ENCODE measurements around the gene KIRREL3. TPM values are rescaled to one million over a fixed set of nuclear protein-coding genes. Genes with fewer than 3 reads are reported as not detected.

The KIRREL3 gene
- total RNA-seq, 2 experiments from 2014 or later: not detected

GRCh38 chr11:126438272-126438671 is 562.3 kb downstream of the KIRREL3 start:
- ATAC-seq (ENCODE audit: poor library complexity) (no peak), DNase-seq (no peak)
- Histone ChIP-seq H3K4me1 (ENCODE audit: insufficient read depth, low read length) (peaks cover 6% of the 10 kb centered on the region), H3K9me3 (ENCODE audit: control insufficient read depth in 1 of 2, insufficient read depth in 1 of 2, low read length in 2 of 2) (no peaks in the 10 kb centered on the region), H3K27ac (ENCODE audit: low read depth in 1 of 2, low read length in 2 of 2) (no peak overlapping the region), H3K36me3 (ENCODE audit: insufficient read depth, low read length) (no peaks in the 10 kb centered on the region), H3K27me3 (ENCODE audit: control insufficient read depth in 1 of 2, insufficient read depth in 2 of 2, low read length in 2 of 2) (peaks cover 0 to 7% of the 10 kb centered on the region in 2 experiments), H3K4me3 (ENCODE audit: low read length) (no peak overlapping the region)
- no peak for TF ChIP-seq CTCF (IDR thresholded peaks at IDR 0.05)
- ChIA-PET CTCF (no interaction called here), POLR2A (no interaction called here)
- intact Hi-C loops (cut with DNase I, micrococcal nuclease): loop anchor here in 1 of 2 experiments (10.0 kb wide), 1 partner anchor 437 kb away; no protein-coding TSS in a partner anchor
- Mint-ChIP-seq H3K9me3 (no peaks in the 10 kb centered on the region), H3K4me3 (no peak overlapping the region), H3K27ac (no peak overlapping the region), H3K36me3 (ENCODE audit: low read depth) (no peaks in the 10 kb centered on the region), H3K27me3 (peaks cover 6% of the 10 kb centered on the region), H3K4me1 (ENCODE audit: low read depth) (peaks cover 6% of the 10 kb centered on the region)

GRCh38 chr11:126437731-126438130 is 562.8 kb downstream of the KIRREL3 start:
- H3K36me3 ChIP-seq (ENCODE audit: insufficient read depth, low read length): no peaks in the 10 kb centered on the region
- peaks cover 6% of the 10 kb centered on the region for H3K4me1 ChIP-seq (ENCODE audit: insufficient read depth, low read length)
- no peak overlapping the region for H3K4me3 ChIP-seq (ENCODE audit: low read length)
- no peaks in the 10 kb centered on the region for H3K9me3 ChIP-seq (ENCODE audit: control insufficient read depth in 1 of 2, insufficient read depth in 1 of 2, low read length in 2 of 2)
- Mint-ChIP-seq H3K27me3 (peaks cover 6% of the 10 kb centered on the region), H3K4me1 (ENCODE audit: low read depth) (peaks cover 6% of the 10 kb centered on the region), H3K27ac (no peak overlapping the region), H3K36me3 (ENCODE audit: low read depth) (no peaks in the 10 kb centered on the region), H3K9me3 (no peaks in the 10 kb centered on the region), H3K4me3 (no peak overlapping the region)
- H3K27ac ChIP-seq (ENCODE audit: low read depth in 1 of 2, low read length in 2 of 2): no peak overlapping the region
- ATAC-seq (ENCODE audit: poor library complexity): no peak
- CTCF ChIA-PET: no interaction called here
- POLR2A ChIA-PET: no interaction called here
- intact Hi-C loops (cut with DNase I, micrococcal nuclease): loop anchor here in 1 of 2 experiments (10.0 kb wide), 1 partner anchor 437 kb away; no protein-coding TSS in a partner anchor
- DNase-seq: no peak
- TF ChIP-seq CTCF (IDR thresholded peaks at IDR 0.05): no peak
- H3K27me3 ChIP-seq (ENCODE audit: control insufficient read depth in 1 of 2, insufficient read depth in 2 of 2, low read length in 2 of 2): peaks cover 0 to 7% of the 10 kb centered on the region in 2 experiments

- H3K27me3 Mint-ChIP-seq: peaks cover 6% of the 10 kb centered on the region
- ChIA-PET CTCF (no interaction called here), POLR2A (no interaction called here)
- H3K9me3 Mint-ChIP-seq: no peaks in the 10 kb centered on the region
- peaks cover 6% of the 10 kb centered on the region for H3K4me1 Mint-ChIP-seq (ENCODE audit: low read depth)
- H3K27ac ChIP-seq (ENCODE audit: low read depth in 1 of 2, low read length in 2 of 2): no peak overlapping the region
- H3K9me3 ChIP-seq (ENCODE audit: control insufficient read depth in 1 of 2, insufficient read depth in 1 of 2, low read length in 2 of 2): no peaks in the 10 kb centered on the region
- peaks cover 6% of the 10 kb centered on the region for H3K4me1 ChIP-seq (ENCODE audit: insufficient read depth, low read length)
- intact Hi-C loops (cut with DNase I, micrococcal nuclease): loop anchor here in 1 of 2 experiments (10.0 kb wide), 1 partner anchor 439 kb away; no protein-coding TSS in a partner anchor
- DNase-seq: no peak
- H3K27ac Mint-ChIP-seq: no peak overlapping the region
- no peaks in the 10 kb centered on the region for H3K36me3 ChIP-seq (ENCODE audit: insufficient read depth, low read length)
- ATAC-seq (ENCODE audit: poor library complexity): no peak
- no peak overlapping the region for H3K4me3 ChIP-seq (ENCODE audit: low read length)
- TF ChIP-seq CTCF (IDR thresholded peaks at IDR 0.05): no peak
- peaks cover 0 to 3% of the 10 kb centered on the region in 2 experiments for H3K27me3 ChIP-seq (ENCODE audit: control insufficient read depth in 1 of 2, insufficient read depth in 2 of 2, low read length in 2 of 2)
- no peaks in the 10 kb centered on the region for H3K36me3 Mint-ChIP-seq (ENCODE audit: low read depth)
- H3K4me3 Mint-ChIP-seq: no peak overlapping the region
Measured at GRCh38 chr11:126436209-126436755, 564.3 kb downstream of the KIRREL3 start.

All from CD4-positive, alpha-beta T cell (primary cell).